BLaER1 treated with 17β-estradiol and CSF1 and Interleukin-3, amounts not matched to agents 10 nM and 100 nM (cell line): Measurements from ENCODE around the gene DNAJB13.
A peak's percentile ranks its signal among the peaks of the same experiment; 100 is the strongest.

Source experiments
- H3K27ac ChIP-seq, 11 experiments: shearing (Covaris generic); formaldehyde crosslinking; 2 replicates each; pipeline ENCODE4 v1.8.1; 2022
- H3K27me3 ChIP-seq, 11 experiments: shearing (Covaris generic); formaldehyde crosslinking; 2 replicates each; pipeline ENCODE4 v1.8.1; 2022
- H3K36me3 ChIP-seq, 11 experiments: shearing (Covaris generic); formaldehyde crosslinking; 2 replicates each; pipeline ENCODE4 v1.8.1; 2022
- H3K4me1 ChIP-seq, 10 experiments: shearing (Covaris generic); formaldehyde crosslinking; 2 replicates each; pipeline ENCODE4 v1.8.1; 2022
- H3K4me2 ChIP-seq, 11 experiments: shearing (Covaris generic); formaldehyde crosslinking; 2 replicates each; pipeline ENCODE4 v1.8.1; 2022
- H3K4me3 ChIP-seq, 10 experiments: shearing (Covaris generic); formaldehyde crosslinking; 2 replicates each; pipeline ENCODE4 v1.8.1; 2022
- H3K9ac ChIP-seq, 11 experiments: shearing (Covaris generic); formaldehyde crosslinking; 2 replicates each; pipeline ENCODE4 v1.8.1; 2022
- H3K9me3 ChIP-seq, 11 experiments: shearing (Covaris generic); formaldehyde crosslinking; replicated peaks in 1 of 11; 2 replicates each; pipeline ENCODE4 v1.8.1; 2022
- H4K20me1 ChIP-seq, 11 experiments: shearing (Covaris generic); formaldehyde crosslinking; 2 replicates each; pipeline ENCODE4 v1.8.1; 2022
- Cebpa-rat ChIP-seq, 11 experiments: shearing (Covaris generic); IDR thresholded peaks; 2 replicates each; pipeline ENCODE4 v1.8.1; 2022

DNAJB13 gene

GRCh38 chr11:73961321-73961720 is 10.5 kb downstream of the DNAJB13 start:
- H3K4me3 ChIP-seq = no peak overlapping the region
- H4K20me1 ChIP-seq = no peaks in the 10 kb centered on the region
- TF ChIP-seq Cebpa-rat (IDR thresholded peaks at IDR 0.05) = no peak
- no peaks in the 10 kb centered on the region for H3K27me3 ChIP-seq
- H3K4me1 ChIP-seq = peaks cover 5 to 26% (median 21%) of the 10 kb centered on the region in 10 experiments; a peak in 18 of 20 replicates
- H3K9ac ChIP-seq = no peak overlapping the region
- no peaks in the 10 kb centered on the region for H3K9me3 ChIP-seq
- H3K36me3 ChIP-seq = no peaks in the 10 kb centered on the region
- H3K4me2 ChIP-seq = no peak overlapping the region
- no peak overlapping the region for H3K27ac ChIP-seq

- Histone ChIP-seq H4K20me1 (no peaks in the 10 kb centered on the region), H3K9me3 (no peaks in the 10 kb centered on the region), H3K27me3 (no peaks in the 10 kb centered on the region), H3K27ac (no peak overlapping the region), H3K4me1 (peaks cover 5 to 24% (median 17%) of the 10 kb centered on the region in 10 experiments; a peak in 18 of 20 replicates), H3K4me2 (no peak overlapping the region), H3K9ac (no peak overlapping the region), H3K36me3 (no peaks in the 10 kb centered on the region), H3K4me3 (no peak overlapping the region)
- TF ChIP-seq Cebpa-rat (IDR thresholded peaks at IDR 0.05) = no peak
Measured at GRCh38 chr11:73962101-73962705, 11.4 kb downstream of the DNAJB13 start.

- Histone ChIP-seq H3K4me2 (no peak overlapping the region), H3K9ac (no peak overlapping the region; a peak in 2 of 22 replicates), H4K20me1 (no peaks in the 10 kb centered on the region), H3K4me1 (peaks cover 0 to 8% (median 5%) of the 10 kb centered on the region in 10 experiments; a peak in 14 of 20 replicates), H3K36me3 (no peaks in the 10 kb centered on the region), H3K27me3 (no peaks in the 10 kb centered on the region), H3K9me3 (no peaks in the 10 kb centered on the region), H3K4me3 (no peak overlapping the region), H3K27ac (no peak overlapping the region)
- TF ChIP-seq Cebpa-rat (IDR thresholded peaks at IDR 0.05) = no peak
Measured at GRCh38 chr11:73963861-73964260, 13.0 kb downstream of the DNAJB13 start.

- no peaks in the 10 kb centered on the region for H3K36me3 ChIP-seq
- H3K4me3 ChIP-seq = no peak overlapping the region
- peaks cover 0 to 13% (median 6%) of the 10 kb centered on the region in 10 experiments; a peak in 9 of 20 replicates for H3K4me1 ChIP-seq
- H3K27ac ChIP-seq = no peak overlapping the region
- no peak overlapping the region for H3K9ac ChIP-seq
- H3K27me3 ChIP-seq = no peaks in the 10 kb centered on the region
- H4K20me1 ChIP-seq = 0 out of 22 replicates have a peak, but pooled peaks cover 0 to 4% (median 0%) of the 10 kb centered on the region in 11 experiments
- H3K4me2 ChIP-seq = peak overlapping the region in 4 of 11 experiments; percentile 30 to 64 (median 48); a peak in 7 of 22 replicates
- H3K9me3 ChIP-seq = no peaks in the 10 kb centered on the region
- TF ChIP-seq Cebpa-rat (IDR thresholded peaks at IDR 0.05) = no peak
Measured at GRCh38 chr11:73965076-73965763, 14.4 kb downstream of the DNAJB13 start.

GRCh38 chr11:73965764-73966121 is 14.9 kb downstream of the DNAJB13 start:
- no peaks in the 10 kb centered on the region for H3K27me3 ChIP-seq
- H3K4me3 ChIP-seq = no peak overlapping the region
- no peak for TF ChIP-seq Cebpa-rat (IDR thresholded peaks at IDR 0.05)
- peaks cover 0 to 17% (median 6%) of the 10 kb centered on the region in 10 experiments; a peak in 9 of 20 replicates for H3K4me1 ChIP-seq
- no peaks in the 10 kb centered on the region for H3K9me3 ChIP-seq
- peaks cover 0 to 10% (median 0%) of the 10 kb centered on the region in 11 experiments; a peak in 1 of 22 replicates for H4K20me1 ChIP-seq
- H3K27ac ChIP-seq = no peak overlapping the region
- H3K9ac ChIP-seq = no peak overlapping the region
- H3K36me3 ChIP-seq = no peaks in the 10 kb centered on the region
- H3K4me2 ChIP-seq = no peak overlapping the region

- H3K27me3 ChIP-seq = no peaks in the 10 kb centered on the region
- H3K4me1 ChIP-seq = peaks cover under 1 to 27% (median 11%) of the 10 kb centered on the region in 10 experiments; a peak in 15 of 20 replicates
- H3K9ac ChIP-seq = no peak overlapping the region
- H3K36me3 ChIP-seq = peaks cover 0 to 15% (median 8%) of the 10 kb centered on the region in 11 experiments; a peak in 12 of 22 replicates
- H3K4me3 ChIP-seq = no peak overlapping the region
- no peak overlapping the region for H3K4me2 ChIP-seq
- peaks cover 0 to 31% (median 0%) of the 10 kb centered on the region in 11 experiments; a peak in 7 of 22 replicates for H4K20me1 ChIP-seq
- no peak overlapping the region for H3K27ac ChIP-seq
- no peak for TF ChIP-seq Cebpa-rat (IDR thresholded peaks at IDR 0.05)
- H3K9me3 ChIP-seq = no peaks in the 10 kb centered on the region
Measured at GRCh38 chr11:73968356-73968966, 17.6 kb downstream of the DNAJB13 start.

GRCh38 chr11:73969091-73969490 is 18.3 kb downstream of the DNAJB13 start:
- Histone ChIP-seq H3K4me3 (no peak overlapping the region), H3K4me2 (no peak overlapping the region), H4K20me1 (peaks cover 0 to 38% (median under 1%) of the 10 kb centered on the region in 11 experiments; a peak in 7 of 22 replicates), H3K4me1 (peaks cover 6 to 34% (median 17%) of the 10 kb centered on the region in 10 experiments), H3K27ac (no peak overlapping the region), H3K9ac (no peak overlapping the region), H3K27me3 (no peaks in the 10 kb centered on the region), H3K36me3 (peaks cover under 1 to 22% (median 11%) of the 10 kb centered on the region in 11 experiments; a peak in 16 of 22 replicates), H3K9me3 (no peaks in the 10 kb centered on the region)
- TF ChIP-seq Cebpa-rat (IDR thresholded peaks at IDR 0.05) = no peak

GRCh38 chr11:73969991-73970800 is 19.4 kb downstream of the DNAJB13 start:
- Histone ChIP-seq H3K4me2 (no peak overlapping the region), H4K20me1 (peaks cover 0 to 49% (median 12%) of the 10 kb centered on the region in 11 experiments; a peak in 11 of 22 replicates), H3K9ac (0 out of 22 replicates have a peak overlapping the region, but pooled peaks of 1 of the 11 experiments have one; percentile 37), H3K4me3 (no peak overlapping the region), H3K27ac (peak overlapping the region in 4 of 11 experiments; percentile 9 to 35 (median 20); a peak in 3 of 22 replicates), H3K4me1 (peaks cover 16 to 39% (median 24%) of the 10 kb centered on the region in 10 experiments), H3K9me3 (no peaks in the 10 kb centered on the region), H3K36me3 (peaks cover 12 to 33% (median 22%) of the 10 kb centered on the region in 11 experiments), H3K27me3 (no peaks in the 10 kb centered on the region)
- no peak for TF ChIP-seq Cebpa-rat (IDR thresholded peaks at IDR 0.05)
